Nucleus accumbens (tissue), 56 donors: Measurements from ENCODE around the gene DUSP7.
A peak's percentile ranks its signal among the peaks of the same experiment; 100 is the strongest.

Experiments used
- DNase-seq, 56 donors: peaks; one replicate each; lab custom pipeline; 2025; lab: John Stamatoyannopoulos, UW

DUSP7 gene

DNA sequence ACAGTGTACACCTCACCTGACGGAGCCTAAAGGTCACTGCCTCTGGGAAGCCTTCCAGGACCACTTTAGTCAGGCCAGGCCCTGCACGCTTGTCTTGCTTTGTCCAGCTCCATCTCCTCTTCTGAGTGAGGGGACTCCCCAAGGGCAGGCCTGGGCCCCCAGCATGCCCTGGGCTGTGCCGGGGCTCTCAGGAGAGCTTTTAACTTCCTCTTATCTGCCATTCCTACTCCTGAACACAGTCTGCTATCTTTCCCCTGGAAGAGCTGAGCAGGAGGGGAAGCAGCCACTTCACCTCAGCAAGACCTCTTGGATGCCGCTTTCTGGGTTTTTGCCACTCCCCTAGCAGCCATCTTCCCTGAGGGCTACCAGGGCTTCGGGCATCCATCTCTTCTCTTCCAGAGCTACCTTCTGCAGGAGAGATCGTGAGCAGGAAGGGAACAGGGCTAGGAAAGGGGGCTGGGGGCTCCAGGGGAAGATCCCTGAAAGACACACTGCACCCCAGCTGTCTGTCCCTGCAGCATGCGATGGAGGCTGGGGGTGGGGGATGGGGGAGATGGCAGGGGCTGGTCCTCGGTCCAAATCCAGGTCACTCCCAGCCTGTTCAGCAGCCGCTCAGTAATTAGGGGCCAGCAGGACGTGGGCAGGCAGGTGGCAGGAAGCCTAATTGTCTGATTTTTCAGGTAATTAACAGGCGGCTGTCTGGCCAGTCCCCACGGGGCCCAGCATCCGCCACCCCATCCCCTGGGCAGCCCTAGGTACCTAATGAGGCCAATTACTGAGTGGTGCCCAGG lies 40.7 kb downstream of the DUSP7 start:
- DNase-seq: no peak

DNA sequence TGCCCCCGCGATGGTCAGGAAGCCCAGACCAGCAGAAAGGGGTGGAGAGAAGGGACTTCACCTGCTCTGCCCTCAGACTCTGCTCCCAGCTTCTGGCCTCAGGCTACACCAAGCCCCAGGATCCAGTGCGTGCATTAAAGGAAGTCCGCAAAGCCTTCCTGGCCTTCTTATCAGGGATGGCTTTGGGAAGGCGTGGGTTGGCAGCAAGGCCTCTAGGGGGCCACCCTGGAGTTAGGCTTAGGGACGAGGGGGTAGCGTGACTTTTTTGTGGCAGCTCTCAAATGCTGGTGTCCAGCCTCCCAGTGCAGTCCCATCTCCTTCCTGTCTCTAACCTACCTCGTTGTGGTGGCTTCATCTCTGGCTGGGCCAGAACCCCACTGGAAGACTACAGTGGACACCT lies 41.8 kb downstream of the DUSP7 start:
- DNase-seq: peak in 7 of 56 donors; percentile 12 to 40 (median 27)

DNA sequence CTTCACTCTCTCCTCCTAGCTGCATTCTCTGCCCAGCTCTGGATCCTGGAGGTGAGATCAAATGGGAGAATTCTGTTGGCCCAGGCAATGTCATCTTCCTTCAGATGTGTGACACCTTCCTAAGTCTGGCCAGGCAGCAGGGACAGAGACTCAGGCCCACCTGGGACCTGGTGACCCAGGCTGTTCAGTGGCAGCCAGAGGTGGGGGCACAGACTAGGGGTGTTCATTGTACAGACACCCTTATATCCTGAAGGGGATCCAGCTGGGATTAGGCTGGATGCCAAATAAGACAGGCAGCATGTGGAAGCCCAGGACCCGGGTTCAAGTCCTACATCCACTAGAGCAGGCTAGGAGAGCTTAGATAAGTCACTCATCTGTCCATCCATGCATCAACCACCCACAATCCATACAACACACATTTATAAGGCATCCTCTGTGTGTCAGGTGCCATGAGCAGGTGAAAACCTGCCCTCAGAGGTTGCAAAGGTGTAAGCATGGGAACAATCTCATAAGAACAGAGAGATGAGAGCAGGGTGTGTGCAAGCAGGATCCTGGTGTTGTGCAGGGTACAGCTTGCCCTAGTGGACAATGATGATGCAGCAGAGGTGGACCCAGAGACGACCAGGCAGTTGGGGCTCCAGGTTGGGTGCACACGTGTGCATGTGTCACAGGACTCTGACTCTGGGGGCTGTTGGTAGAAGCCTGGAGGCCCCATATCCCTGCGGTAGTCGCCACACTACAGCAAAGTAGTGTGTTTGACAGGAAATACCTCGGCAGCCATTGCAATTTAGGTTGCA lies 42.4 kb downstream of the DUSP7 start:
- DNase-seq: no peak

DNA sequence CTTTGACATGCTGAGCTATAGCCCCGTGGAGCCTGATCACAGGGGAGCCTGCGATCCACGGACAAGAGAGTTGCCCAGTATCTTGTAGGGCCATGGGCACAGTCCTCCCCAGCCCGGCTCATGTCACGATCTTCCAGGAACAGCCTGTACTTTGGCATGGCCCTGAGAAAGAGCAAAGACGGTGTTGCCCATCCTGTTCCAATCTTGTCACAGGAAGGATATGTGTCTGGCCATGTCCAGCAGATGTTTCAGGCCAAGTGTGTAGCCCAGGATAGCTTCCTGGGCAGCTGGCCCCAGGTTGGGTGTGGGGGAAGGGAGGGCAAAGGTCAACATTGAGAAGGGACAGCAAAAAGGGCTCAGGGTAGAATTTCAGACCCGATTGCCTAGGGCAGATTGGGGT lies 43.7 kb downstream of the DUSP7 start:
- DNase-seq: no peak

DNA sequence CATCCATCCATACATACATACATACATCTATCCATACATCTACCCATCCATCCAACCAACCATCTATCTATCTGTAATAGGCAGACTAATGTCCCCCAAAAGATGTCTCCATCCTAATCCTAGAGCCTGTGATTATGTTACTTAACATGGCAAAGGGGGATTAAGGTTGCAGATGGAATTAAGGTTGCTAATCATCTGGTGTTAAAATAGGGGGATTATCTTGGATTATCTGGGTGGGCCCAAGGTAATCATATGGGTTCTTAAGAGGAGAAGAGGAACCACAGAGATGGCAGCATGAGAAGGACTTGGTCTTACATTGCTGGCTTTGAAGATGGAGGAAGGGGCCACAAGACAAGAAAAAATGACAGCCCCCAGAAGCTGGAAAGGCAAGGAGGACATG lies 45.9 kb downstream of the DUSP7 start:
- no peak for DNase-seq

DNA sequence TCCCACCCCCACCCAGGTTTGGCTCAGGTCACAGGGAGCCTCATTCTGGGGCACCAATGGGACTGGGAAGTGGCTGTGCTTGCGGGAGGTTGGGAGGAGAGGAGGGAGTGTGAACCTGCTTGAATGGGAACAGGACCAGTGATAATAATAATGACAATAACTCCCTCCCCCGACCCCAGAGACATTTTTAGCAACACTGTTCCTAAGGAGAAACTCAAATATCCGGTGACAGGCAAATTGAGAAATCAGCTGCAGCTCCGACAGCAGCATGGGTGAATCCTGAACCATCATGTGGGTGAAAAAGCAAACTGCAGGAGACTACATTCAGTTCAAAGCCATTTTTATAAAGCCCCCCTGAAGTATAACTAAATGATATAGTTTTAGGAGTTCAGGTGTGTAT lies 49.1 kb downstream of the DUSP7 start:
- peak in 8 of 56 donors; percentile 10 to 46 (median 33) for DNase-seq

DNA sequence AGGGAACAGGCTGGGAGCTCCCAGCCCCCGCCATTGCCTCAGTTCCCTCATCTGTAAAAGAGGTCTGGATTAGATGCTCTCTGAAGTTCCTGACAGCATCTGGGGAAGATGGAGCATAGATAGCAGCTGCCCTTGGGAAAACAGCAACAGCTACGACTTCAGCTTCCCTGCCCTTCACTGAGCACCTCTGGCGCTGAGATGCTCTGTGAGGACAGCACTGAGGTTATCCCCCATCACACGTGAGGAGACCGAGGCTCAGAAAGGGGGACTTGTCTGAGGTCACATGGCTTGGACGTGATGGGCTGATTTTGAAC lies 49.6 kb downstream of the DUSP7 start:
- DNase-seq: no peak

DNA sequence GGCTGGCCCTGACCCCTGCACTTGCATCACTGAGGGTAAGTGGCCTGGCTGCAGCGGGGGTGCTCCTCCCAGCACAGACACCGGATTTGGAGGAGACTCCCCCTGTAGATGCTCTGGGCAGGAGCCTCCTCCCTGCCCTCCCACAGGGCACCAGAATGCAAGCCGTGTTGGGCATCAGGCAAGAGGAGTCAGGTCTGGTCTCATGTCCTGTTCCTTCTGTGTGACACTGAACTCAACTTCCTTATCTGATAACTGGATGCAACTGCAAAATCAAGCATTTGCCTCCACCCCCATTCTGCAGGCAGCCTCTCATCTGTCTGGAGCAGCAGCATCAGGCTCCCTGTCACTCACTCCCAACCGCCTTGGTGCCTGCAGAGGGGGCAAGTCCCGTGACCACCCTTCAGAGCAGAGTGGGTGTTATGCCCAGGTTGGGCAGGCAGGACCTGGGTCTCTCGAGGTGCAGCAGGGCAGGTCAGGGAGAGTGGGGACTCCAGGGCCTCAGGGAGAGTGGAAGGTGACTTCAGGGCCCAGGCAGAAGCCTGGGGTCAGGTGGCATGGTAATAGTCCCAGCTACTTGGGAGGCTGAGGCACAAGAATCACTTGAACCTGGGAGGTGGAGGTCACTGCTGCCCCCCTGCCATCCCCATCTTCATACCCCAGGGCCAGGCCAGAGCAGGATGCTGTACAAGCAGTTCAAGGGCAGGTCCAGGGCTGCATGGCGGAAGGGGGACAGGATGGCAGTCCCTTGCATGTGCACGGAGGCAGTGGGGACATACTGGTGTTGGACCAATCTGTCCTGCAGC lies 50.2 kb downstream of the DUSP7 start:
- peak in 11 of 56 donors; percentile 16 to 59 (median 35) for DNase-seq

DNA sequence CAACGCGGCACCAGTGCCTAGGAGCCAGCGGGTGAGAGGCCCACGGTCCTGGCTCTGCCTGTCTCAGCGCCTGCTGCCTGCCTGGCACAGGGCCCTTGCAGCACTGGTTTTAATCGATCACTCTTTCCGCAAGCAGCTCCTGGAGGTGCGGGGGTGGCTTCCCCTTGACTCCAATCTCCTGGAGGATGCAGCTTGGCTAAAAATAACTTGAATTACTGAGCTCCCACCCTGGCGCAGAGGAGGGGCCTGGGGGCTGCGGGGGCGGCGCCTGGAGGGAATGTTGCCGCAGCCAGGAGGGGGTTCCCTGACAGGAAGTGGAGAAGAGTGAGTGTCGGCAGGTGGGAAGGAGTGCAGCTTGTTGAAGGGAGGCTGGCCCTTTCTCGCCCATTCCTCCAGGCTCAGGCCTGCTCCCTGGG lies 50.8 kb downstream of the DUSP7 start:
- DNase-seq: peak in 41 of 56 donors; percentile 17 to 87 (median 55)

DNA sequence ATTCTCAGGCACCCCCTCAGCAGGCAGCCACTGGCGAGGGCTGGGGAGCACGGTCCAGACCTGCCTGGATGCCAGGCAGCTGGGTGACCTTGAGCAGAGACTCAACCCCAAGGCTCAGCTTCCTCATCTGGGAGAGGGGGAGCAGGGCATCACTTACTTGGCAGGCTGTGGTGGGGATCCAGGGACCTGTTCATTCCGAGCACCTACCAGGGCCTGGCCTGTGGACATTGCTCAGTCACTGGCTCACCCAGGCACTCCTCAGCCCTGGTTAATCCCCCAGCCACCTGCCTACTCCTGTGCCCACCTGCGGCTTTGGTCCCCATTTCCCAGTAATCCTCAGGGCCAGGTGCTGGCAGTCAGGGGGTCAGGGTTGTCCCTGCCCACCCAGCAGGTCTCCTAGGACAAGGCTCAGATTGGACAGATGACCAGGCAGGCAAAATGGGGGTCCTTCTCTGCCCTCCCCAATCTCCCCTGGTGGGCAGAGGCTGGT lies 51.4 kb downstream of the DUSP7 start:
- DNase-seq: peak in 3 of 56 donors; percentile 24 to 49 (median 39)

DNA sequence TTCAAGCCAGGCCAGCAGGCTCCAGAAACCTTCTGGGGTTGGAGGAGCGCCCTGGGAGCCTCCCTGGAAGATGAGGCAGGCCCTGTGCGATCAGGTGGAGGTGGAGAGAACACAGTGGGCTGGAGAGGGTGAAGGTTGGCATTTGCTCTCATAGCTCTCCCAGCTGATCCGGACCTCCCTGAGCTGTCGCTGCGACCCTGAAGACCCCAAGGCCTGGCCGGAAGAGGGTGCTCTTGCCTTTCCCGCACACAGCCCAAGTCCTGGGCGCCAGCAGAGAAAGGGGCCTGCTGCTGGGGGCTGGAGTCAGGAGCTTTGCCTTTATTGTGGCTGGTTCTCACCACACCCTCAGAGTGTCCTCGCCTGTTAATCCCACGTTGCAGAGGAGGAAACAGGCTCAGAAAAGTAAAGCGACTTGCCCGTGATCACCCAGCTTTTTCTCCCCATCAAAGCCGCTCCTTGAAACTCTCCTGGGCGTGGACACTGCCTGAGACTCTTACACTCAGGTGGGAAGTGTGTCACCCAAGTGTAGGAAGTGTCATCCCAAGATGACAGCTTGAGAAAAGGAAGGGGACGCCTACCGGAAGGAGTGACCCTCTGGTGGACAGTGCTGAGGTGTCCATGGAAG lies 52.1 kb downstream of the DUSP7 start:
- peak in 47 of 56 donors; percentile 18 to 80 (median 55) for DNase-seq

DNA sequence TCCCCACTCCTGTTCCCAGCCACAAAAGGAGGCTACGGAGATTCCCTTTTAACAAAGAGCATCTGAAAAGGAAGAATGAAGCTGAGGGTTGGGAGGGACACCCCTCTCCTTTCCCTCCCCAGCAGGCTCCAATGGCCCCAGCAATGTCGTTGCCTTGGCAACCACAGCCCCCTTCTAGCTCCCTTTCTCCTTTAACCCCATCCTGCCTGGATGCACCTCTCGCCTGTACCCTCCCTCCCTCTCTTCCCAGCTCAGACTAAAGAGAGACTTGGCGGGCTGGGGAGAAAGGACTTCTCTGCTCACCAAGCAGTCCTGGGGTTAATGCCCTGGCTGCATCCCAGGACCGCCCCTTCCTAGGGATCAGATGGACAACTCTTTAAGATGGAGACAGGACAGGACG lies 53.6 kb downstream of the DUSP7 start:
- no peak for DNase-seq

DNA sequence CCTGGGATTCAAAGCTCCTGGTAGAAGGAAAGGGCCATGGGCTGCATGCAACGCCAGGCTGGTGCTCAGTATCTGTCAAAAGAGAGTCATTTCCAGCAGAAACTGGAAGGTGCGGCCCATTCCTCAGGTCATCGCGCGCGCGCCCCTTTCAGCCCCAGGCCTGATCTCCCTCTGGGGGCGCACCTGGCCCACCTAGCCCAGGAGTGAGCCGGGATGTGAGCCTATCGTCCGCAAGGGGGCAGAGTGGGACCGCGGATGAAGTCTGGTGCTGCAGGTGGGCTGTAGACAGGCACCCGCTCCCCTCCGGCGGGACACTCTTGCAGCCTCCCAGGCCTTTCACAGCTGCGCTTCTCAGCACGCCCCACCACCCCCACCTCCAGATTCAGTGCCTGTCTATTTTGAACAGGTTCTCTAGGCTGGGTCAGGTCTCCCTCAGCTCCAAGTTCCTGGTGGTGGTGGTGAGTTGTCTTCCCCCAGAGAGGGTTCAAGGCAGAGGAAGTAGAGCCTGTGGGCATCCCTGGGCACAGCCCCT lies 54.9 kb downstream of the DUSP7 start:
- peak in 50 of 56 donors; percentile 15 to 90 (median 58) for DNase-seq

DNA sequence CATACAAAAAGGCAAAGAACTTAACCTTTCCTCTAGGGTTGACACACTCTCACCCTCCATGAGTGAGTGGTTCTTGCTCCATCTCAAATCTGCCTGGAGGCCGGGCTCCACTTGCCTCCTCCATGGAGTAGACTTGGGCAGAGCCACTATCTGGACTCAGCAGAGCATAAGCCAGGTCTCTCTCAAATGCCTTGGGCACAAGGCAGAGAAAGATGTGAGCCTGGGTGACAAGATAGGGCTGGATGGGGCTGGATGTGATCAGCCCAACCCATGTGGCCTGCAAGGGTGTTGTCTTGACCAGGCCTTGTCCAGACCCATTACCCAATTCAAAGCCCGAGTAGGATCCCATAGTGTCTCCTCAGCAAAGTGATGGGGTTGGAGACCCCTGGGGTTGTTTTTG lies 56.5 kb downstream of the DUSP7 start:
- DNase-seq: no peak
